H9 (cell line): ENCODE measurements around the gene PKNOX2. TPM values are rescaled to one million over a fixed set of nuclear protein-coding genes. Genes with fewer than 3 reads are reported as not detected.

ENCODE experiments used
- DNase-seq: peaks from one replicate; pipeline ENCODE4 v3.0.0-alpha.2; 2017
- H2AFZ ChIP-seq: one replicate; pipeline ENCODE4 v1.6.1; 2013; ENCODE audit warnings: mild to moderate bottlenecking, low read length, control low read depth, moderate library complexity
- H2AK5ac ChIP-seq: 2 replicates; pipeline ENCODE4 v1.6.1; 2013; ENCODE audit warnings: low read length, control low read depth, mixed read lengths; ENCODE audit not compliant: insufficient read length
- H2BK120ac ChIP-seq: one replicate; pipeline ENCODE4 v1.6.1; 2013; ENCODE audit warnings: low read depth, mild to moderate bottlenecking, low read length, control low read depth, inconsistent platforms; ENCODE audit not compliant: poor library complexity, severe bottlenecking
- H2BK12ac ChIP-seq: 2 replicates; pipeline ENCODE4 v1.6.1; 2013; ENCODE audit warnings: low read length, control low read depth, mixed read lengths, low read depth; ENCODE audit not compliant: insufficient read length
- H2BK15ac ChIP-seq: 2 replicates; pipeline ENCODE4 v1.6.1; 2013; ENCODE audit warnings: low read depth, low read length, control low read depth
- H2BK20ac ChIP-seq: one replicate; pipeline ENCODE4 v1.6.1; 2013; ENCODE audit warnings: low read depth, mild to moderate bottlenecking, low read length, control low read depth, inconsistent platforms; ENCODE audit not compliant: poor library complexity, severe bottlenecking
- H2BK5ac ChIP-seq: 2 replicates; pipeline ENCODE4 v1.6.1; 2013; ENCODE audit warnings: low read length, control low read depth, mixed read lengths; ENCODE audit not compliant: insufficient read length
- H3K14ac ChIP-seq: 2 replicates; pipeline ENCODE4 v1.6.1; 2013; ENCODE audit warnings: low read length, control low read depth; ENCODE audit not compliant: insufficient read depth
- H3K18ac ChIP-seq: 2 replicates; pipeline ENCODE4 v1.6.1; 2013; ENCODE audit warnings: low read depth, mild to moderate bottlenecking, mixed read lengths, low read length, control low read depth; ENCODE audit not compliant: insufficient read length
- H3K23ac ChIP-seq: 2 replicates; pipeline ENCODE4 v1.6.1; 2013; ENCODE audit warnings: low read length, control low read depth, mixed read lengths, low read depth; ENCODE audit not compliant: insufficient read length
- H3K23me2 ChIP-seq: 2 replicates; pipeline ENCODE4 v1.6.1; 2013; ENCODE audit warnings: low read depth, mild to moderate bottlenecking, mixed read lengths, low read length, control low read depth; ENCODE audit not compliant: insufficient read length, poor library complexity, severe bottlenecking
- H3K27ac ChIP-seq: 2 replicates; pipeline ENCODE4 v1.5.1; 2013; ENCODE audit warnings: low read length, control low read depth, mixed read lengths, low read depth; ENCODE audit not compliant: insufficient read length
- H3K27me3 ChIP-seq: 2 replicates; pipeline ENCODE4 v1.6.1; 2013; ENCODE audit warnings: low read length, control low read depth, inconsistent platforms; ENCODE audit not compliant: insufficient read depth
- H3K4ac ChIP-seq: 2 replicates; pipeline ENCODE4 v1.6.1; 2013; ENCODE audit warnings: low read depth, mild to moderate bottlenecking, control low read depth, inconsistent platforms, low read length, moderate library complexity
- H3K4me1 ChIP-seq: 2 replicates; pipeline ENCODE4 v1.6.1; 2013; ENCODE audit warnings: low read length, control low read depth, inconsistent platforms; ENCODE audit not compliant: insufficient read depth
- H3K4me2 ChIP-seq: 2 replicates; pipeline ENCODE4 v1.6.1; 2013; ENCODE audit warnings: low read length, control low read depth, mixed read lengths; ENCODE audit not compliant: insufficient read length, insufficient read depth
- H3K56ac ChIP-seq: 2 replicates; pipeline ENCODE4 v1.6.1; 2013; ENCODE audit warnings: low read depth, mild to moderate bottlenecking, mixed read lengths, low read length, control low read depth; ENCODE audit not compliant: insufficient read length
- H3K79me1 ChIP-seq: 2 replicates; pipeline ENCODE4 v1.6.1; 2013; ENCODE audit warnings: low read depth, mild to moderate bottlenecking, moderate library complexity, low read length, control low read depth, inconsistent platforms; ENCODE audit not compliant: insufficient read depth, poor library complexity, severe bottlenecking
- H3K79me2 ChIP-seq: 2 replicates; pipeline ENCODE4 v1.6.1; 2013; ENCODE audit warnings: low read length, control low read depth, inconsistent platforms; ENCODE audit not compliant: insufficient read depth
- H3K9ac ChIP-seq: 2 replicates; pipeline ENCODE4 v1.6.1; 2013; ENCODE audit warnings: low read length, control low read depth, mixed read lengths; ENCODE audit not compliant: insufficient read length; ENCODE audit errors: extremely low read depth
- H3K9me3 ChIP-seq: one replicate; pipeline ENCODE4 v1.6.1; 2013; ENCODE audit warnings: low read depth, low read length, inconsistent platforms; ENCODE audit not compliant: control insufficient read depth
- H3T11ph ChIP-seq: one replicate; pipeline ENCODE4 v1.6.1; 2013; ENCODE audit warnings: mild to moderate bottlenecking, low read length, control low read depth, inconsistent platforms
- H4K20me1 ChIP-seq: one replicate; pipeline ENCODE4 v1.6.1; 2013; ENCODE audit not compliant: control insufficient read depth, insufficient read length, insufficient read depth
- H4K5ac ChIP-seq: 2 replicates; pipeline ENCODE4 v1.6.1; 2013; ENCODE audit warnings: low read depth, mild to moderate bottlenecking, mixed read lengths, low read length, control low read depth; ENCODE audit not compliant: insufficient read length
- H4K8ac ChIP-seq: replicated peaks from 2 replicates; pipeline ENCODE4 v1.6.1; 2013; ENCODE audit warnings: low read length, control low read depth, mixed read lengths, low read depth; ENCODE audit not compliant: insufficient read length
- H4K91ac ChIP-seq: 2 replicates; pipeline ENCODE4 v1.6.1; 2013; ENCODE audit warnings: low read depth, mild to moderate bottlenecking, moderate library complexity, mixed read lengths, low read length, control low read depth; ENCODE audit not compliant: insufficient read length
- H3K27ac Mint-ChIP-seq, 3 experiments: 2 replicates in 2 of 3; 3 replicates in 1 of 3; pipeline ENCODE4 v1.8.0; 2020 to 2021; ENCODE audit warnings: mixed read lengths in 3 of 3, mild to moderate bottlenecking in 1 of 3, moderate library complexity in 1 of 3
- H3K27me3 Mint-ChIP-seq: 2 replicates; pipeline ENCODE4 v1.8.0; 2021; ENCODE audit warnings: low read depth, mild to moderate bottlenecking, moderate library complexity, mixed read lengths
- H3K36me3 Mint-ChIP-seq, 3 experiments: 2 replicates in 2 of 3; 3 replicates in 1 of 3; pipeline ENCODE4 v1.8.0; 2020 to 2021; ENCODE audit warnings: low read depth in 3 of 3, mixed read lengths in 3 of 3; ENCODE audit not compliant: insufficient read depth in 1 of 3
- H3K4me1 Mint-ChIP-seq, 2 experiments: 2 replicates each; pipeline ENCODE4 v1.8.0; 2020; ENCODE audit warnings: mixed read lengths in 2 of 2
- H3K4me3 Mint-ChIP-seq, 2 experiments: 2 replicates in 1 of 2; 3 replicates in 1 of 2; pipeline ENCODE4 v1.8.0; 2020 to 2021; ENCODE audit warnings: mild to moderate bottlenecking in 2 of 2, mixed read lengths in 2 of 2, moderate library complexity in 1 of 2
- H3K9me3 Mint-ChIP-seq, 2 experiments: 2 replicates in 1 of 2; 3 replicates in 1 of 2; pipeline ENCODE4 v1.8.0; 2020; ENCODE audit warnings: mild to moderate bottlenecking in 2 of 2, mixed read lengths in 2 of 2, moderate library complexity in 1 of 2
- WGBS: extraction: QIAGEN DNeasy Blood & Tissue Kit; methylation state at CpG from one replicate; pipeline ENCODE4 v1.1.7; 2013; ENCODE audit warnings: missing lambda C conversion rate, low lambda C conversion rate, mixed read lengths; ENCODE audit not compliant: insufficient read length; ENCODE audit errors: extremely low coverage; 5-methylcytosine and 5-hydroxymethylcytosine counted together
- total RNA-seq: library from RNA; stranded (reverse); gene quantifications from 2 replicates; pipeline ENCODE4 v1.2.1, GENCODE V29; 2021
- TF ChIP-seq, protein P1 (sequence below): fragments of 200-600 bp; sonication (generic); conservative IDR thresholded peaks from 3 replicates; pipeline ENCODE4 v1.8.0; 2021; ENCODE audit warnings: antibody characterized with exemption, mild to moderate bottlenecking

Gene PKNOX2
- total RNA-seq, 1 experiment from 2014 or later = 1.3 TPM

DNA sequence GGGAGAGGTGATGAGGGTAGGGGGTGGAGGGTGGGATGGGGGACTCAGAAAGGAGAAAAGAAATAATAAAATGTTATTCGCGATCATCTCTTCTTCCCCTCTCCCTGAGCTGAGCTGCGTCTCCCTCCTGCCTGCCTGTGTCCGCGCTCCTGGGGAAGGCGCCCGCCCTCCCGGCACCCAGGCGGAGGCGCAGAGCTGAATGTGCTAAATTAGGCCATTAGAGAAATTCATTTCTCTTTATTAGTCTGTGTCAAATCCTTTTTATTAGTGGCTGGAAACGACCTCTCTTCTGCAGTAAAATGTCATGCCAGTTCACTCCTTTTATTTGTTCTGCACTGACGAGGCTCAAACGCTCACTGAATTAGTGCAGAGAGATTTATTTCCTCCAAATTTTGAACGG is 215.4 kb downstream of the PKNOX2 start:
- Histone ChIP-seq H2BK12ac (no peak overlapping the region), H4K5ac (no peak overlapping the region), H3K56ac (no peak overlapping the region), H3K9ac (no peak overlapping the region), H3K27ac (no peak overlapping the region), H3K27me3 (no peaks in the 10 kb centered on the region), H4K8ac (no peak overlapping the region), H3K14ac (no peak overlapping the region), H3K4me2 (no peak overlapping the region), H3K23ac (no peak overlapping the region), H2BK120ac (no peak overlapping the region), H3T11ph (no peak overlapping the region), H3K23me2 (no peaks in the 10 kb centered on the region), H2BK15ac (no peak overlapping the region), H2AFZ (no peak overlapping the region), H3K9me3 (no peaks in the 10 kb centered on the region), H2AK5ac (no peak overlapping the region), H2BK5ac (no peak overlapping the region), H3K4me1 (no peaks in the 10 kb centered on the region; the same call in 1 of the 2 replicates), H3K79me2 (no peaks in the 10 kb centered on the region), H3K79me1 (no peaks in the 10 kb centered on the region), H4K91ac (no peak overlapping the region), H4K20me1 (no peaks in the 10 kb centered on the region), H2BK20ac (no peak overlapping the region), H3K4ac (no peak overlapping the region), H3K18ac (no peak overlapping the region)
- TF ChIP-seq, protein P1, sequence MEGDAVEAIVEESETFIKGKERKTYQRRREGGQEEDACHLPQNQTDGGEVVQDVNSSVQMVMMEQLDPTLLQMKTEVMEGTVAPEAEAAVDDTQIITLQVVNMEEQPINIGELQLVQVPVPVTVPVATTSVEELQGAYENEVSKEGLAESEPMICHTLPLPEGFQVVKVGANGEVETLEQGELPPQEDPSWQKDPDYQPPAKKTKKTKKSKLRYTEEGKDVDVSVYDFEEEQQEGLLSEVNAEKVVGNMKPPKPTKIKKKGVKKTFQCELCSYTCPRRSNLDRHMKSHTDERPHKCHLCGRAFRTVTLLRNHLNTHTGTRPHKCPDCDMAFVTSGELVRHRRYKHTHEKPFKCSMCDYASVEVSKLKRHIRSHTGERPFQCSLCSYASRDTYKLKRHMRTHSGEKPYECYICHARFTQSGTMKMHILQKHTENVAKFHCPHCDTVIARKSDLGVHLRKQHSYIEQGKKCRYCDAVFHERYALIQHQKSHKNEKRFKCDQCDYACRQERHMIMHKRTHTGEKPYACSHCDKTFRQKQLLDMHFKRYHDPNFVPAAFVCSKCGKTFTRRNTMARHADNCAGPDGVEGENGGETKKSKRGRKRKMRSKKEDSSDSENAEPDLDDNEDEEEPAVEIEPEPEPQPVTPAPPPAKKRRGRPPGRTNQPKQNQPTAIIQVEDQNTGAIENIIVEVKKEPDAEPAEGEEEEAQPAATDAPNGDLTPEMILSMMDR = no peak
- Mint-ChIP-seq H3K4me1 (peaks cover 31 to 47% of the 10 kb centered on the region in 2 experiments), H3K27me3 (peaks cover 11% of the 10 kb centered on the region), H3K36me3 (no peaks in the 10 kb centered on the region), H3K27ac (no peak overlapping the region), H3K9me3 (no peaks in the 10 kb centered on the region), H3K4me3 (no peak overlapping the region)
- no CpG with 5 or more reads among the region's 14 CpGs for WGBS
- no peak for DNase-seq
